ENCODE measurements around the gene TRAK1.

- TF ChIP-seq POLR2A (IDR thresholded peaks at IDR 0.05; ENCODE audit: low read depth, low read length): no peak
- no peak for TF ChIP-seq POLR2AphosphoS5 (IDR thresholded peaks at IDR 0.05; ENCODE audit: low read depth, low read length)
- TF ChIP-seq TAF1 (IDR thresholded peaks at IDR 0.05; ENCODE audit: borderline replicate concordance, low read depth, low read length): no peak
Observed at GRCh38 chr3:42224178-42224577, 133.0 kb downstream of the TRAK1 start.
